Mesendoderm (in vitro differentiated cells): Measurements from ENCODE around the gene C2CD3.
"Not testable (repeated sequence)": the region's sequence is repeated elsewhere in the genome, so short reads cannot be mapped to it uniquely, and the experiment has no call there.

Experiments used
- DNase-seq: peaks from one replicate; pipeline ENCODE4 v3.0.0; 2013
- H2AK5ac ChIP-seq: 2 replicates; pipeline ENCODE4 v1.6.1; 2013; ENCODE audit warnings: low read length, inconsistent platforms
- H2BK120ac ChIP-seq: 2 replicates; pipeline ENCODE4 v1.6.1; 2013; ENCODE audit warnings: low read depth, mild to moderate bottlenecking, low read length, moderate library complexity, mixed read lengths
- H2BK15ac ChIP-seq: replicated peaks from 2 replicates; pipeline ENCODE4 v1.6.1; 2013; ENCODE audit warnings: low read depth, mild to moderate bottlenecking, moderate library complexity
- H2BK5ac ChIP-seq: 2 replicates; pipeline ENCODE4 v1.6.1; 2013; ENCODE audit warnings: low read length, inconsistent platforms
- H3K18ac ChIP-seq: 2 replicates; pipeline ENCODE4 v1.6.1; 2013; ENCODE audit warnings: mild to moderate bottlenecking, low read length, mixed read lengths
- H3K23ac ChIP-seq: one replicate; pipeline ENCODE4 v1.6.1; 2013; ENCODE audit warnings: low read length
- H3K27ac ChIP-seq: 2 replicates; pipeline ENCODE4 v1.5.1; 2013; ENCODE audit warnings: low read depth, mild to moderate bottlenecking, inconsistent platforms, low read length, moderate library complexity
- H3K27me3 ChIP-seq: 2 replicates; pipeline ENCODE4 v1.6.1; 2013; ENCODE audit warnings: low read length, control low read depth, mild to moderate bottlenecking, inconsistent platforms; ENCODE audit not compliant: insufficient read depth, poor library complexity
- H3K36me3 ChIP-seq: 2 replicates; pipeline ENCODE4 v1.6.1; 2013; ENCODE audit warnings: low read length, inconsistent platforms; ENCODE audit not compliant: control insufficient read depth, insufficient read depth
- H3K4ac ChIP-seq: one replicate; pipeline ENCODE4 v1.6.1; 2013; ENCODE audit warnings: low read depth, mild to moderate bottlenecking, low read length, moderate library complexity
- H3K4me1 ChIP-seq: 2 replicates; pipeline ENCODE4 v1.6.1; 2013; ENCODE audit warnings: low read depth, low read length, inconsistent platforms; ENCODE audit not compliant: control insufficient read depth
- H3K4me2 ChIP-seq: 2 replicates; pipeline ENCODE4 v1.6.1; 2013; ENCODE audit warnings: low read length
- H3K4me3 ChIP-seq: 2 replicates; pipeline ENCODE4 v1.5.1; 2013; ENCODE audit warnings: mild to moderate bottlenecking, low read length
- H3K56ac ChIP-seq: one replicate; pipeline ENCODE4 v1.6.1; 2013; ENCODE audit warnings: low read length
- H3K79me1 ChIP-seq: 2 replicates; pipeline ENCODE4 v1.6.1; 2013; ENCODE audit warnings: low read length, inconsistent platforms
- H3K79me2 ChIP-seq: 2 replicates; pipeline ENCODE4 v1.6.1; 2013; ENCODE audit warnings: mild to moderate bottlenecking, low read length; ENCODE audit not compliant: control insufficient read depth, insufficient read depth
- H3K9ac ChIP-seq: 2 replicates; pipeline ENCODE4 v1.6.1; 2013; ENCODE audit warnings: low read length, inconsistent platforms
- H4K5ac ChIP-seq: one replicate; pipeline ENCODE4 v1.6.1; 2013; ENCODE audit warnings: low read length
- H4K8ac ChIP-seq: one replicate; pipeline ENCODE4 v1.6.1; 2013; ENCODE audit warnings: low read depth, mild to moderate bottlenecking, control low read depth, low read length, moderate library complexity
- WGBS: extraction: QIAGEN DNeasy Blood & Tissue Kit; methylation state at CpG from one replicate; pipeline ENCODE4 v1.1.7; 2013; ENCODE audit warnings: low lambda C conversion rate, missing lambda C conversion rate; ENCODE audit not compliant: insufficient coverage; ENCODE audit errors: extremely low coverage; 5-methylcytosine and 5-hydroxymethylcytosine counted together

The C2CD3 gene

GRCh38 chr11:73991471-73992006 is 179.3 kb downstream of the C2CD3 start:
- Histone ChIP-seq H3K27me3 (no peaks in the 10 kb centered on the region), H3K27ac (no peak overlapping the region), H4K5ac (no peak overlapping the region), H2BK15ac (no peak overlapping the region), H3K23ac (no peak overlapping the region), H2BK5ac (no peak overlapping the region), H3K56ac (no peak overlapping the region), H3K4me3 (no peak overlapping the region), H2BK120ac (no peak overlapping the region), H2AK5ac (no peak overlapping the region), H3K79me2 (no peaks in the 10 kb centered on the region), H3K4ac (no peak overlapping the region), H3K36me3 (no peaks in the 10 kb centered on the region), H4K8ac (no peak overlapping the region), H3K4me2 (no peak overlapping the region), H3K79me1 (no peaks in the 10 kb centered on the region), H3K9ac (no peak overlapping the region), H3K18ac (no peak overlapping the region), H3K4me1 (no peaks in the 10 kb centered on the region)
- DNase-seq: no peak
- no CpG with 5 or more reads among the region's 6 CpGs for WGBS

GRCh38 chr11:73990730-73991129 is 180.1 kb downstream of the C2CD3 start:
- Histone ChIP-seq H3K18ac (no peak overlapping the region), H2BK15ac (no peak overlapping the region), H3K27ac (no peak overlapping the region), H3K79me2 (no peaks in the 10 kb centered on the region), H2BK120ac (no peak overlapping the region), H3K4ac (no peak overlapping the region), H2AK5ac (no peak overlapping the region), H3K4me3 (no peak overlapping the region), H3K36me3 (no peaks in the 10 kb centered on the region), H3K23ac (no peak overlapping the region), H3K4me1 (no peaks in the 10 kb centered on the region), H3K27me3 (no peaks in the 10 kb centered on the region), H2BK5ac (no peak overlapping the region), H3K56ac (no peak overlapping the region), H3K4me2 (no peak overlapping the region), H3K79me1 (no peaks in the 10 kb centered on the region), H4K5ac (no peak overlapping the region), H4K8ac (no peak overlapping the region), H3K9ac (no peak overlapping the region)
- DNase-seq: no peak
- WGBS: no CpG with 5 or more reads among the region's 2 CpGs

- Histone ChIP-seq H3K27ac (no peak overlapping the region), H3K27me3 (no peaks in the 10 kb centered on the region), H3K4me2 (no peak overlapping the region), H2BK15ac (no peak overlapping the region), H4K8ac (no peak overlapping the region), H3K4me3 (no peak overlapping the region), H2BK120ac (no peak overlapping the region), H3K9ac (no peak overlapping the region), H4K5ac (no peak overlapping the region), H3K4me1 (no peaks in the 10 kb centered on the region), H3K36me3 (no peaks in the 10 kb centered on the region), H3K56ac (no peak overlapping the region), H3K23ac (no peak overlapping the region), H2AK5ac (no peak overlapping the region), H3K4ac (no peak overlapping the region), H3K79me1 (no peaks in the 10 kb centered on the region), H2BK5ac (no peak overlapping the region), H3K18ac (no peak overlapping the region), H3K79me2 (no peaks in the 10 kb centered on the region)
- WGBS: 100% methylated on average over 2 of the region's 6 CpGs
- DNase-seq: no peak
Observed at GRCh38 chr11:73989156-73989555, 181.6 kb downstream of the C2CD3 start.

- Histone ChIP-seq H3K9ac (no peak overlapping the region), H2AK5ac (no peak overlapping the region), H2BK15ac (no peak overlapping the region), H3K4me3 (no peak overlapping the region), H3K27me3 (no peaks in the 10 kb centered on the region), H3K23ac (no peak overlapping the region), H3K27ac (no peak overlapping the region), H3K79me2 (no peaks in the 10 kb centered on the region), H3K36me3 (no peaks in the 10 kb centered on the region), H4K5ac (no peak overlapping the region), H2BK5ac (no peak overlapping the region), H3K79me1 (no peaks in the 10 kb centered on the region), H4K8ac (no peak overlapping the region), H3K18ac (no peak overlapping the region), H3K4me1 (peaks cover 3% of the 10 kb centered on the region), H3K4me2 (no peak overlapping the region), H3K4ac (no peak overlapping the region), H2BK120ac (no peak overlapping the region), H3K56ac (no peak overlapping the region)
- no CpG with 5 or more reads among the region's 7 CpGs for WGBS
- DNase-seq: no peak
Observed at GRCh38 chr11:73988227-73988626, 182.6 kb downstream of the C2CD3 start.

- not testable (repeated sequence) for H3K79me1 ChIP-seq, H3K18ac ChIP-seq, H3K56ac ChIP-seq, H4K5ac ChIP-seq, H3K23ac ChIP-seq, H3K4me2 ChIP-seq, H3K27ac ChIP-seq, H3K79me2 ChIP-seq, H3K36me3 ChIP-seq, H3K27me3 ChIP-seq, H2BK5ac ChIP-seq, H3K4ac ChIP-seq, H4K8ac ChIP-seq, H3K9ac ChIP-seq, H3K4me3 ChIP-seq, H2AK5ac ChIP-seq, H2BK15ac ChIP-seq, H3K4me1 ChIP-seq, H2BK120ac ChIP-seq, DNase-seq
- WGBS: no CpG with 5 or more reads among the region's 4 CpGs
Observed at GRCh38 chr11:73985661-73986060, 185.1 kb downstream of the C2CD3 start.
